ENCODE measurements around the gene ARHGDIG.

The ARHGDIG gene

DNA sequence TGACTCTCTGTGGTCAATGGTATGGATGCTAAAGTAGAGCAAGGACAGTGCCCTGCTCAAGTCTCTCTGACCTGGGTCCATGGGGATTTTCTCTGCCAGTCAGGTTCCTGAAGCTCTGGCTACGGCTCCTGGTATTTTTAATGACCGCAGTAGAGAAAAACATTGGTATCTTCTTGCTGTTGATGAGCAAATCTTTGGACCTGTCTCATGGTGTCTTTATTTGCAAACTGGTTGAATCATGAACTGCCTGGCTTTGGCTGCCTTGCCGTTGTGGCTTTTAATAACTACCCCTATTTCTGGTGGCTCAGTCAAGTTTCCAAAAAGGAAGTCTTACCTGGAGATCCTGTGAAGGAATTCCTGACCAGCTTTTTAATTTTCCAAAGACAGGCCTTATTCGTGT, 37.0 kb upstream of the ARHGDIG start:
- no peaks in the 10 kb centered on the region for H3K36me3 ChIP-seq (ENCODE audit: control insufficient read depth, low read length)
- peaks cover 21% of the 10 kb centered on the region for H3K79me2 ChIP-seq (ENCODE audit: control insufficient read depth, low read length)
- H3K27ac ChIP-seq (ENCODE audit: low read depth, low read length), result no peak overlapping the region
- no peaks in the 10 kb centered on the region for H3K9me3 ChIP-seq (ENCODE audit: control insufficient read depth, insufficient read depth, low read length)
- H3K27me3 ChIP-seq (ENCODE audit: control insufficient read depth, low read length), result no peaks in the 10 kb centered on the region
- TF ChIP-seq CTCF (IDR thresholded peaks at IDR 0.05; ENCODE audit: low read depth, low read length, poor library complexity, severe bottlenecking), result no peak
- no peaks in the 10 kb centered on the region for H3F3A ChIP-seq (ENCODE audit: control insufficient read depth, insufficient read depth)
- no peak overlapping the region for H3K4me2 ChIP-seq (ENCODE audit: low read length)
- peaks cover 4% of the 10 kb centered on the region; the same call in 1 of the 2 replicates for H3K4me1 ChIP-seq (ENCODE audit: control insufficient read depth, low read length)
- no peak overlapping the region for H3K4me3 ChIP-seq (ENCODE audit: low read length)
- no peaks in the 10 kb centered on the region for H3K9me2 ChIP-seq (replicated peaks; ENCODE audit: control insufficient read depth, low read length)
- peaks cover 2% of the 10 kb centered on the region; the same call in 1 of the 2 replicates for H4K20me1 ChIP-seq (ENCODE audit: control insufficient read depth, insufficient read depth, low read depth, low read length)

DNA sequence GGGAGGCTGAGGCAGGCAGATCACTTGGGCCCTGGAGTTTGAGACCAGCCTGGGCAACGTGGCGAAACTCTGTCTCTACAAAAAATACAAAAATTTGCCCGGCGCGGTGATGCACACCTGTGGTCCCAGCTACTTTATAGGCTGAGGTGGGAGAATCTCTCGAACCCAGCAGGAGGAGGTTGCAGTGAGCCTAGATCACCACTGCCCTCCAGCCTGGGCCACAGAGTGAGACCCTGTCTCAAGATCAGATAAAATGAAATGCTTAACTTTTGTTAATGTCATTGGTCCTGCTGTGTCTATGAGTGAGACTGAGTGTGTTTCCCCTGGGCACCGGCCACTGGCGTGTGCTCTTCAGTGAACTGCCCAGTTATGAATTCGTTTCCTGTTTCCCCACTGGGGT, 35.3 kb upstream of the ARHGDIG start:
- peaks cover 2% of the 10 kb centered on the region; the same call in 1 of the 2 replicates for H4K20me1 ChIP-seq (ENCODE audit: control insufficient read depth, insufficient read depth, low read depth, low read length)
- TF ChIP-seq CTCF (IDR thresholded peaks at IDR 0.05; ENCODE audit: low read depth, low read length, poor library complexity, severe bottlenecking) (no peak), EZH2phosphoT487 (IDR thresholded peaks at IDR 0.05; ENCODE audit: borderline replicate concordance, low read length) (no peak)
- no peak overlapping the region for H3K27ac ChIP-seq (ENCODE audit: low read depth, low read length)
- peaks cover 4% of the 10 kb centered on the region; the same call in 1 of the 2 replicates for H3K4me1 ChIP-seq (ENCODE audit: control insufficient read depth, low read length)
- H3K4me3 ChIP-seq (ENCODE audit: low read length), result no peak overlapping the region
- no peaks in the 10 kb centered on the region for H3K27me3 ChIP-seq (ENCODE audit: control insufficient read depth, low read length)
- no peak overlapping the region for H3K4me2 ChIP-seq (ENCODE audit: low read length)
- H3K36me3 ChIP-seq (ENCODE audit: control insufficient read depth, low read length), result no peaks in the 10 kb centered on the region
- no peaks in the 10 kb centered on the region for H3F3A ChIP-seq (ENCODE audit: control insufficient read depth, insufficient read depth)
- no peaks in the 10 kb centered on the region for H3K9me3 ChIP-seq (ENCODE audit: control insufficient read depth, insufficient read depth, low read length)
- H3K9me2 ChIP-seq (replicated peaks; ENCODE audit: control insufficient read depth, low read length), result no peaks in the 10 kb centered on the region
- H3K79me2 ChIP-seq (ENCODE audit: control insufficient read depth, low read length), result peaks cover 15% of the 10 kb centered on the region

DNA sequence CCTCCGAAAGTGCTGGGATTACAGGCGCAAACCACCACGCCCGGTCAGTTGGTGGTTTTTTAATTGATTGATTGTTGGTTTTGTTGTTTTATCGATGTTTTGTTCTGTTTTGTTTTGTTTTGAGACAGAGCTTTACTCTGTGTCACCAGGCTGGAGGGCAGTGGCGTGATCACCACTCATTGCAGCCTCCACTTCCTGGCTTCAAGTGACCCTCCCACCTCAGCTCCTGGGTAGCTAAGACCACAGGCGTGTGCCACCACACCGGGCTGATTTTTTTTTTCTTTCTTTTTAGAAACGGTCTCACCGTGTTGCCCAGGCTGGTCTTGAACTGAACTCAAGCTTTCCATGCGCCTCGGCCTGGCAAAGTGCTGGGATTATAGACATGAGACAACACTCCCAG, 33.4 kb upstream of the ARHGDIG start:
- no peaks in the 10 kb centered on the region for H3K36me3 ChIP-seq (ENCODE audit: control insufficient read depth, low read length)
- no peak for TF ChIP-seq EZH2phosphoT487 (IDR thresholded peaks at IDR 0.05; ENCODE audit: borderline replicate concordance, low read length)
- no peak for TF ChIP-seq CTCF (IDR thresholded peaks at IDR 0.05; ENCODE audit: low read depth, low read length, poor library complexity, severe bottlenecking)
- H3K4me2 ChIP-seq (ENCODE audit: low read length), result no peak overlapping the region
- H3K4me3 ChIP-seq (ENCODE audit: low read length), result no peak overlapping the region
- no peaks in the 10 kb centered on the region for H3K9me3 ChIP-seq (ENCODE audit: control insufficient read depth, insufficient read depth, low read length)
- no peaks in the 10 kb centered on the region for H3K9me2 ChIP-seq (replicated peaks; ENCODE audit: control insufficient read depth, low read length)
- no peaks in the 10 kb centered on the region for H3K27me3 ChIP-seq (ENCODE audit: control insufficient read depth, low read length)
- peaks cover 4% of the 10 kb centered on the region; the same call in 1 of the 2 replicates for H3K4me1 ChIP-seq (ENCODE audit: control insufficient read depth, low read length)
- no peak overlapping the region for H3K27ac ChIP-seq (ENCODE audit: low read depth, low read length)
- peaks cover 9% of the 10 kb centered on the region for H3K79me2 ChIP-seq (ENCODE audit: control insufficient read depth, low read length)
- H3F3A ChIP-seq (ENCODE audit: control insufficient read depth, insufficient read depth), result no peaks in the 10 kb centered on the region
- peaks cover 2% of the 10 kb centered on the region; the same call in 1 of the 2 replicates for H4K20me1 ChIP-seq (ENCODE audit: control insufficient read depth, insufficient read depth, low read depth, low read length)

Data from DOHH2 (cell line).